Stimulated activated CD4-positive, alpha-beta T cell treated with anti-CD3 and anti-CD28 coated beads, Interleukin-4, amount 100 ng/mL, for 4 hours (primary cell): Measurements from ENCODE around the gene NEK9.
A peak's percentile ranks its signal among the peaks of the same experiment; 100 is the strongest.
"Not testable (repeated sequence)": the region's sequence is repeated elsewhere in the genome, so short reads cannot be mapped to it uniquely, and the experiment has no call there.

Experiments used
- DNase-seq, 2 experiments: peaks; one replicate each; pipeline ENCODE4 v3.0.0-alpha.2; 2020

Gene NEK9

GRCh38 chr14:75126679-75127473, at the start of gene NEK9:
Gene NEK9 (minus strand): TSS chr14:75127048. CDS start chr14:75126921, 127 bp downstream.
- peak; percentile 84 to 86 for DNase-seq

GRCh38 chr14:75176142-75176820, 49.4 kb upstream of the NEK9 start, which contains the start of gene TMED10:
Gene TMED10 (minus strand): TSS chr14:75176612. CDS start chr14:75176579, 33 bp downstream.
- DNase-seq, result peak; percentile 86 to 88

DNA sequence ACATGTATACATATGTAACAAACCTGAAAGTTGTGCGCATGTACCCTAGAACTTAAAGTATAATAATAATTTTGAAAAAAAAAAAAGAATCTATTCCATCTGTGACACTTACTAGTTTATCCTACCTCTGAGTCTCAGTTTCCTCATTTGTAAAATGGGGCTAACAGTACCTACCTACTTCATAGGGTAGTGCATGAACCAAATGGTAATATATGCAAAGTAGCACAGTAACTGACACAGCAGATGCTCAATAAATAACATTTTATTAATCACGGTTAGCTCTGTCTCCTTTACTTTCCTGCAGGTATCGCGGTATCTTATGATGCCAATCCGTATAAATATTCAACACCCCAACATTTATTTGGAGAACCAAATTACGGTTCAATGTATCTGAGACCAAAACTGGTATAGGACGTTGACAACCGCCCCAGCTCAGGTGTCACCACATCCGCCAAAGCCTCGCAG, 48.9 kb upstream of the NEK9 start:
- DNase-seq, result no peak

GRCh38 chr14:75174066-75174465, 47.2 kb upstream of the NEK9 start:
- DNase-seq, result no peak

GRCh38 chr14:75170772-75171171, 43.9 kb upstream of the NEK9 start:
- no peak for DNase-seq

DNA sequence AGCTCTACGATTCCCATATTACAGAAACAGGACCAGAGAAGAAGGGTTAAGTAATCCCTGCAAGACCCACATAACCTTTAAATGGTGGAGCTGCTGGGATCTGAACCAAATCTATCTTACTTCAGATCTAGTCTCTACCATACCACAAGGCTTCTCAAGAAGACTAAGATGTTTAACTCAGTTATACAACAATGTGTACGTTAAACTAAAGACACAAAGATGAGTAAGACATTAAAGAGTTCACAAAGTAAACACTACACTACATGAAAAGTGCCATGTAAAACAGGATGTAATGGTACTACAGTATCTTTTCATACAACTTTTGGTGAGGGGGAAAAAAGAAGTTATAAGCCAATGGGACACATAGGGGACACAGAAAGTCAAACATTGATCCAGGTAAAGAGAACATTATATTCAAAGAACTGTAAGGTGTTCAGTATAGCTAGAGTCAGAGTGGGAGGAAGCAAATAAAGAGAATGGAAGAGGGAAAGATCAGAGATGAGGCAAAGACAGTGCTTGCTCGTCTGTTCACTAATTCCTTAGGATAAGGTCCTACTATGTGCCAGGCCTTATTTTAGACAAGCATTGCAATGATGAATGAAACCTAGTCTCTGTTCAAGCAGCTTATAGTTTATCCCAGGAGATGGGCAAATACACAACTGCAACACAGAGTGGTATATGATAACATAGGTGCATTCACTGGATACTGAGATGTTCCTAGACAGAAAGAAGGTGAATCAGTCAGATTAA, 41.9 kb upstream of the NEK9 start:
- no peak for DNase-seq

DNA sequence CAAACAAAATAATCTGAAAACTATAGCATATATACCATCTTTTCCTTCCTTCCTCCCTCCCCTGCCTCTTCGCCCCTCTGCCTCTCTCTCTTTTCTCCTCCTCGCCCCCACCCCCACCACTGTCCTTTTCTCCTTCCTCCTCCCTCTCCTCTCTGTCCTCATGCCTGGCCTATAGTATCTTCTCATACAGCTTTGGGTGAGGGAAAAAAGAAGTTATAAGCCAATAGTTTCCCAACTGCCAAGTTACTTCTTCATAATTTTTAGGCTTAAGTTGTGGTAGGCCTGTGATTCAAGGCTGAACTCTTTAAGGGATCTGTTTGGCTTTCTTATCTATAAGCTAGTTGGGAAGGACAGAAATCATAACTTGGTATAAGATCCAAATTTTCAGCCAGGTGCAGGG, 40.5 kb upstream of the NEK9 start:
- no peak for DNase-seq

GRCh38 chr14:75165586-75166391, 38.9 kb upstream of the NEK9 start:
- no peak for DNase-seq

DNA sequence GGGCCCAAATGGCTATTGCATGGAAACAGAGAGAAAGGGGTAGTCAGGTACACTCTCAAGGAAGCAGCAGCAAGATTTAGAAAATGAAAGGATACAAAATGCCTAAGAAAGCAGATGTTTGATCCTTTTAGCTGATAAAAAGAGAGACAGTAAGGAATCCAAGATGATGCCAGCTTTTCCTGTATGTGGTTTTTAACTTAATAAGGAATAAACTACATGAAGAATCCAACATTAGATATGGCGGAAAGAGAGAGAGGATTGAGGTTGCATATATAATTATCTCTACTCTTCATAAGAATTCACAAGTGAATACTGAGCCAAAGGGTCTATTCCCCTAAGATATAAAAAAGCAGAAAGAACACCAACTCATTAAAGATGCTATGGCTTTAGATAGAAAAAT, 38.0 kb upstream of the NEK9 start:
- no peak for DNase-seq

DNA sequence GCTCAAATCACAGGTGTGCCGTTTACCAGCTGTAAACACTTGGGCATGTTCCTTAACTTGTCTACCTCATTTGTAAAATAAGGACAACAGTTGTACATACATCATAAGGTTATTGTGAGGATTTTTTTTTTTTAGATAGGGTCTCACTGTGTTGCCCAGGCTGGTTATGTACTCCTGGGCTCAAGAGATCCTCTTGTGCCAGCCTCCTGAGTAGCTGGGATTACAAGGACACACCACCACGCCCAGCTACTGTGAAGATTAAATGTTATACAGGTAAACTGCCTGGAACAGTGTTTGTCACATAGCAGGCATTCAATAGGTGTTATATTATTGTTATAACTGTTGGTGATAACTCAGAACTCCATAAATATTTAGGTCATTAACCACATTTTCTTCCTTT, 36.8 kb upstream of the NEK9 start:
- no peak for DNase-seq

GRCh38 chr14:75162631-75163030, 35.8 kb upstream of the NEK9 start:
- no peak for DNase-seq

GRCh38 chr14:75158843-75159614, 32.2 kb upstream of the NEK9 start:
- DNase-seq, result no peak

DNA sequence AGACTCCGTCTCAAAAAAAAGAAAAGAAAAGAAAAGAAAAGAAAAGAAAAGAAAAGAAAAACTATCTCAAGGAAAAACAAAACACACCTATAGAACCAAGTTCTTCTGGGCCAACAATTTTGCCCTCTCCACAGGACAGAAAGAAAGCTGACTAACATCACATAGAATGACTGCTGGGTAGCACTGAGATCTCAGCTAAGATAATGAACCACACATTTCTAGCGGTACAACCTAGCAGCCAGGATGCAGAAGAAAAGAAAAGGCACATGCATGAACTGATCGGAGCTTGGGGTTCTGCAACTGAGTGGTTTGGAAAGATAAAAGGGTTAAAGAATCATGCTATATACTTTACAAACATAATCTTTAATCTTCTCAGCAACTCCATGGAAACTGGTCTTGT, 30.1 kb upstream of the NEK9 start:
- no peak for DNase-seq

- no peak for DNase-seq
Observed at GRCh38 chr14:75156111-75156510, 29.3 kb upstream of the NEK9 start.

DNA sequence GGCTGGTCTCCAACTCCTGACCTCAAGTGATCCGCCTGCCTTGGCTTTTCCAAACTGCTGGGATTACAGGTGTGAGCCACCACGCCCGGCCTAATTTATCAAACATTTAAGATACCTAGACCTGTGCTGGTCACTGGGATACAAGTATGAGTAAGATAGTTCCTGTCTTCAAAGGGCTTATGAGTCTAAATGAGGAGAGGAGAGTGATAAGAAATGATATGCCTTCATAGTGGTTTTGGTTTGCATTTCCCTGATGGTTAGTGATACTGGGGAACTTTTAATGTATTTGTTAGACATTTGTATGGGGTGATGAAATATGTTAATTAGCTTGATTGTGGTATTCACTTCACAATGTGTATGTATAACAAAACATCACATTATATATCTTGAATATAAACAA, 28.3 kb upstream of the NEK9 start:
- no peak for DNase-seq

- no peak for DNase-seq
Observed at GRCh38 chr14:75153295-75153694, 26.4 kb upstream of the NEK9 start.

GRCh38 chr14:75151851-75152250, 25.0 kb upstream of the NEK9 start:
- DNase-seq, result no peak

GRCh38 chr14:75150637-75151036, 23.8 kb upstream of the NEK9 start:
- DNase-seq, result not testable (repeated sequence)

- DNase-seq, result no peak
Observed at GRCh38 chr14:75150150-75150549, 23.3 kb upstream of the NEK9 start.

GRCh38 chr14:75147423-75148071, 20.7 kb upstream of the NEK9 start:
- no peak for DNase-seq

DNA sequence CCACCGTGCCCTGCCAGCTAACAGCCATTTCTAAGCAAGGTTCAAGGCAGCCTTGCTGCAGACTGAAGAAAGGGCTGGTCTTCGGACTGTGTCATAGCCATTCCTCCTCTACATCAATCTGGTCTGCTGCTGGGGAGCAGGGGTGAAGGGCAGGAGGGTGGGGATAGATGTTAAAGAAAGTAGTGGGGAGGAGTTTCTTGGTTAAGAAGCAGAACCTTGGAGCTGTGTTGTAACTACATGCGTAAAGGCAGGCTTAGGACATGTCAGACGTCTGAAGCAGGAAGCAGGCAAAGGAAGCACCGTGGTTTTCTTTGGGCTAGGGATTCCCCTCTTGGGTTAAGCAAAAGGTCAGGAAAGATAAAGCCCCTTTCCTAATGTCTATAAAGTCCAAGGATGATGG, 18.1 kb upstream of the NEK9 start:
- DNase-seq, result no peak
